Lung (tissue), 12 donors: ENCODE results near the gene RASL10A. TPM values are rescaled to one million over a fixed set of nuclear protein-coding genes. Genes with fewer than 3 reads are reported as not detected.

ENCODE experiments used
- ATAC-seq: fragments of 200-7000 bp; cut with Tn5 transposase; one replicate; pipeline ENCODE4 v1.9.1; 2020; ENCODE audit warnings: moderate number of reproducible peaks; ENCODE audit not compliant: insufficient read depth, low FRiP score
- DNase-seq, 3 donors: peaks; one replicate each; pipeline ENCODE4 v3.0.0-alpha.2; 2013 to 2017
- H3K27ac ChIP-seq, 2 donors: one replicate each; pipeline ENCODE4 v1.5.1; 2013; ENCODE audit warnings: mild to moderate bottlenecking in 2 of 2, moderate library complexity in 2 of 2, control low read depth in 1 of 2, inconsistent platforms in 1 of 2, low read depth in 1 of 2, low read length in 1 of 2
- H3K27me3 ChIP-seq, 3 donors: one replicate each; pipeline ENCODE4 v1.5.1; 2013; ENCODE audit warnings: low read length in 2 of 3; ENCODE audit not compliant: control insufficient read depth in 3 of 3, insufficient read depth in 3 of 3
- H3K36me3 ChIP-seq, 4 donors: one replicate each; pipeline ENCODE4 v1.5.1; 2013; ENCODE audit warnings: low read length in 4 of 4, mild to moderate bottlenecking in 1 of 4, moderate library complexity in 1 of 4; ENCODE audit not compliant: control insufficient read depth in 4 of 4, insufficient read depth in 4 of 4
- H3K4me1 ChIP-seq, 5 donors: one replicate each; pipeline ENCODE4 v1.5.1; 2013; ENCODE audit warnings: low read length in 5 of 5, mild to moderate bottlenecking in 2 of 5, moderate library complexity in 1 of 5; ENCODE audit not compliant: control insufficient read depth in 5 of 5, insufficient read depth in 5 of 5
- H3K4me3 ChIP-seq: one replicate; pipeline ENCODE4 v1.5.1; 2013; ENCODE audit warnings: mild to moderate bottlenecking, control low read depth, moderate library complexity
- H3K9ac ChIP-seq, 2 donors: one replicate each; pipeline ENCODE4 v1.5.1; 2013; ENCODE audit warnings: low read length in 2 of 2, control low read depth in 1 of 2; ENCODE audit not compliant: insufficient read depth in 1 of 2
- H3K9me3 ChIP-seq, 4 donors: one replicate each; pipeline ENCODE4 v1.5.1; 2013; ENCODE audit warnings: low read length in 3 of 4, mild to moderate bottlenecking in 1 of 4, moderate library complexity in 1 of 4; ENCODE audit not compliant: control insufficient read depth in 4 of 4, insufficient read depth in 3 of 4
- CTCF ChIP-seq: IDR thresholded peaks from 2 replicates; pipeline ENCODE4 v1.5.1; 2012; ENCODE audit warnings: mild to moderate bottlenecking; ENCODE audit errors: control extremely low read depth, extremely low read depth
- WGBS, 2 donors: extraction: QIAGEN DNeasy Blood & Tissue Kit; methylation state at CpG; one replicate each; pipeline ENCODE4 v1.1.7; 2013; 5-methylcytosine and 5-hydroxymethylcytosine counted together
- polyA plus RNA-seq, 2 donors: library from polyadenylated mRNA; stranded (reverse); fragments of 200-250 nt; gene quantifications; one replicate each; pipeline ENCODE4 v1.2.1, GENCODE V29; 2013
- total RNA-seq, 2 donors: library from RNA; depleted of rRNA in 1 of 2; stranded (reverse); fragments of >200 nt in 1 of 2; gene quantifications; one replicate each; pipeline ENCODE4 v1.2.1, GENCODE V29; 2014 to 2021
- donor health status: control.
- donor health status: control.
- donor health status: Bipolar disorder and iron deficiency.
- donor health status: healthy.
- donor health status: DM: yes; HTN: yes; CAD: no.

RASL10A gene
- total and polyA plus RNA-seq, 4 donors = 0.71 to 3.3 (median 2.0) TPM; not detected in 1

DNA sequence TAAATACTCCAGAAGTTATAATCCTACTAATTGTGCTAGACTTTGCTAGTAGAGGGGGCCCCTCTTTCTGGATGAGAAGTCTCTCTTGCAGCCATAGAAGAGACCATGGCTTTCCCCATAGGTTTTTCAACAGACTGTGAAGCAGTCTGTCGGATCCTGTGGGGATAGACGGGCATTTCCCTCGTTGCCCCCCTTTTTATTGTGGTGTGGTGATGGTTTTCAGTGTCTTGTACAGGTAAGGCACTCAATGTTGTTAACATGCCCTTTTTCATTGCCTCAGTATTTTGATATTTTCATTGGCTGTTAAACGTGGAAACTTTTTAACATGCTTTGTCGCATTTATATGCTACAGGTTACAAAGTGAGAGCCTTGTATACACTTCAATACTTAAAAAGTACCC lies 25.4 kb downstream of the RASL10A start:
- ATAC-seq = no peak
- no peaks in the 10 kb centered on the region for H3K27me3 ChIP-seq
- no peaks in the 10 kb centered on the region for H3K4me1 ChIP-seq
- DNase-seq = no peak
- no peak overlapping the region for H3K4me3 ChIP-seq
- no peak for TF ChIP-seq CTCF
- peaks cover 41 to 57% (median 49%) of the 10 kb centered on the region in 4 donors for H3K36me3 ChIP-seq
- no peak overlapping the region for H3K27ac ChIP-seq
- WGBS, 2 donors = 74 to 82% methylated on average over 5 of the region's 5 CpGs
- H3K9me3 ChIP-seq = no peaks in the 10 kb centered on the region
- H3K9ac ChIP-seq = no peak overlapping the region

DNA sequence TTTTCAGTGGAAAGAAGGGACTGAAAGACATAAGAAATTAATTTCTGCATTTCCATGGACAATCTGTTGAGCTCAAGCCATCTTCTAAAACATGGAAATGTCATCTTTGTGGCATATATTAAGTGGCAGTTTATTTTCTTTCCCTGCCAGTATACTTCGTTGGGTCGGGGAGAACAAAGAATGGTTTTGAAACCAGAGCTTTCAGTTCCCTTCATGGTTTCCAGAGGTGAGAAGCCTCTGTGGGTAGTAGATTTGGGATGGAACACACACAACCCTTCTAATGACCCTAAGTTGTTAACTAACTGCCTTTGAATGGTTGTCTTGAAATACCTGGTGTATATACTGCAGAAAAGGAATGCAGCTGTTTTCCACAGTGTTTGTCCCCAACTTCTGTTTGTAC lies 26.7 kb downstream of the RASL10A start:
- H3K36me3 ChIP-seq = peaks cover 44 to 59% (median 49%) of the 10 kb centered on the region in 4 donors

GRCh38 chr22:29284196-29284595 lies 31.3 kb downstream of the RASL10A start:
- no peaks in the 10 kb centered on the region for H3K27me3 ChIP-seq
- peaks cover 40 to 57% (median 51%) of the 10 kb centered on the region in 4 donors for H3K36me3 ChIP-seq
- H3K4me3 ChIP-seq = no peak overlapping the region
- no peak overlapping the region for H3K27ac ChIP-seq
- WGBS, 2 donors = 93 to 94% methylated on average over 3 of the region's 3 CpGs
- H3K9me3 ChIP-seq = no peaks in the 10 kb centered on the region
- no peak overlapping the region for H3K9ac ChIP-seq
- no peak for TF ChIP-seq CTCF
- DNase-seq = no peak
- no peaks in the 10 kb centered on the region for H3K4me1 ChIP-seq
- ATAC-seq = no peak

More for the DNA sequence above, 26.7 kb downstream of the RASL10A start:
- no peak for DNase-seq
- H3K27ac ChIP-seq = no peak overlapping the region
- 39 to 40% methylated on average over 2 of the region's 2 CpGs for WGBS, 2 donors
- no peak for ATAC-seq
- no peak overlapping the region for H3K4me3 ChIP-seq
- no peak overlapping the region for H3K9ac ChIP-seq
- H3K4me1 ChIP-seq = no peaks in the 10 kb centered on the region
- H3K9me3 ChIP-seq = no peaks in the 10 kb centered on the region
- no peak for TF ChIP-seq CTCF
- H3K27me3 ChIP-seq = no peaks in the 10 kb centered on the region

GRCh38 chr22:29277927-29278326 lies 37.6 kb downstream of the RASL10A start:
- Histone ChIP-seq H3K9me3 (no peaks in the 10 kb centered on the region), H3K4me3 (no peak overlapping the region), H3K9ac (no peak overlapping the region), H3K4me1 (peaks cover 0 to 3% (median 0%) of the 10 kb centered on the region in 5 donors), H3K27me3 (no peaks in the 10 kb centered on the region), H3K36me3 (peaks cover 35 to 73% (median 57%) of the 10 kb centered on the region in 4 donors), H3K27ac (no peak overlapping the region)
- TF ChIP-seq CTCF = no peak
- DNase-seq (no peak), ATAC-seq (no peak)
- 97 to 100% methylated on average over 1 of the region's 1 CpG for WGBS, 2 donors
